Subcutaneous adipose tissue (tissue), 4 donors: ENCODE data around the gene PRR36. TPM values are rescaled to one million over a fixed set of nuclear protein-coding genes. Genes with fewer than 3 reads are reported as not detected.

Experiments
- CTCF ChIP-seq: fragments of 450-650 bp; IDR thresholded peaks from one replicate; pipeline ENCODE4 v1.5.1; 2016; ENCODE audit warnings: low read depth, mild to moderate bottlenecking, control low read depth, antibody characterized with exemption, moderate library complexity
- total RNA-seq, 4 donors: library from RNA; depleted of rRNA; stranded (reverse); fragments of >200 nt; gene quantifications; one replicate each; pipeline ENCODE4 v1.1.0, GENCODE V29; 2016

Gene PRR36
- total RNA-seq, 4 donors from 2014 or later = not detected

- no peak for TF ChIP-seq CTCF
Measured at GRCh38 chr19:7833225-7834099, 40.7 kb downstream of the PRR36 start.

- TF ChIP-seq CTCF = no peak
Measured at GRCh38 chr19:7832781-7833180, 41.4 kb downstream of the PRR36 start.

- TF ChIP-seq CTCF = no peak
Measured at GRCh38 chr19:7832009-7832408, 42.2 kb downstream of the PRR36 start.

GRCh38 chr19:7831452-7831851 is 42.7 kb downstream of the PRR36 start:
- no peak for TF ChIP-seq CTCF

- no peak for TF ChIP-seq CTCF
Measured at GRCh38 chr19:7830823-7831222, 43.4 kb downstream of the PRR36 start.

- TF ChIP-seq CTCF = no peak
Measured at GRCh38 chr19:7830272-7830771, 43.9 kb downstream of the PRR36 start.

- no peak for TF ChIP-seq CTCF
Measured at GRCh38 chr19:7829561-7830271, 44.5 kb downstream of the PRR36 start, which contains the start of gene EVI5L. EVI5L (plus strand) TSS chr19:7830218; CDS start chr19:7846543, 16,325 bp downstream.
